HCT116 (cell line): Measurements from ENCODE around the gene SYTL4. TPM values are rescaled to one million over a fixed set of nuclear protein-coding genes. Genes with fewer than 3 reads are reported as not detected.

ENCODE experiments used
- ATAC-seq: fragments of 200-7000 bp; cut with Tn5 transposase; 2 replicates; pipeline ENCODE4 v1.9.1; 2020; ENCODE audit warnings: mild to moderate bottlenecking, moderate library complexity
- BruUV-seq: library from RNA; stranded (reverse); fragments of 400-500 nt; replicated peaks from 2 replicates; lab custom pipeline; 2021; lab: Mats Ljungman, UMichigan
- CTCF ChIA-PET: fragments of 300-600 bp; sonication (Branson Sonifier 250); formaldehyde crosslinking; loops from one replicate; lab custom pipeline; 2021; ENCODE audit warnings: antibody characterized with exemption; lab: Charles Lee
- POLR2A ChIA-PET: fragments of 300-600, 350-600 bp; sonication (Branson Sonifier 250); formaldehyde crosslinking; loops from one replicate; lab custom pipeline; 2021; ENCODE audit warnings: antibody characterized with exemption; lab: Charles Lee
- RAD21 ChIA-PET, 2 experiments: fragments of 300-600 bp; sonication (Branson Sonifier 250); formaldehyde crosslinking; loops; one replicate each; lab custom pipeline; 2023; ENCODE audit warnings: low total read pairs in 2 of 2; ENCODE audit not compliant: uncharacterized antibody in 2 of 2, unreplicated experiment in 2 of 2, low non-redundant PET in 1 of 2; lab: Charles Lee
- DNase-seq: peaks from one replicate; pipeline ENCODE4 v3.0.0-alpha.2; 2010; ENCODE audit warnings: low read depth, low spot score
- H2AFZ ChIP-seq: fragments of 200-600 bp; shearing (Covaris generic), sonication (generic); 2 replicates; pipeline ENCODE4 v1.6.1; 2017; ENCODE audit warnings: low read depth, mixed run types, mixed read lengths, antibody characterized with exemption, low read length; ENCODE audit not compliant: poor library complexity, severe bottlenecking
- H3K27ac ChIP-seq: 2 replicates; pipeline ENCODE4 v1.5.1; 2012; ENCODE audit warnings: low read depth, low read length
- H3K27me3 ChIP-seq: fragments of 200-600 bp; sonication (generic); 2 replicates; pipeline ENCODE4 v1.6.1; 2016; ENCODE audit warnings: mixed run types, low read length, mixed read lengths; ENCODE audit not compliant: insufficient read depth
- H3K36me3 ChIP-seq, 2 experiments: fragments of 200-500 bp in 1 of 2; fragments of 200-600 bp in 1 of 2; sonication (Bioruptor generic) in 1 of 2; sonication (generic) in 1 of 2; 2 replicates each; pipeline versions ENCODE4 v1.5.1 to v1.6.1; 2014 to 2016; ENCODE audit warnings: low read length in 2 of 2, inconsistent platforms in 1 of 2, mixed read lengths in 1 of 2, mixed run types in 1 of 2; ENCODE audit not compliant: insufficient read depth in 2 of 2, control insufficient read depth in 1 of 2
- H3K4me1 ChIP-seq, 2 experiments: fragments of 200-600 bp in 1 of 2; sonication (generic) in 1 of 2; 2 replicates each; pipeline versions ENCODE4 v1.5.1 to v1.6.1; 2012 to 2017; ENCODE audit warnings: low read length in 2 of 2, inconsistent platforms in 1 of 2, mild to moderate bottlenecking in 1 of 2, mixed read lengths in 1 of 2, mixed run types in 1 of 2, moderate library complexity in 1 of 2; ENCODE audit not compliant: insufficient read depth in 2 of 2, control insufficient read depth in 1 of 2
- H3K4me2 ChIP-seq: fragments of 200-600 bp; sonication (generic); 2 replicates; pipeline ENCODE4 v1.6.1; 2017; ENCODE audit warnings: mixed run types, low read length, mixed read lengths
- H3K4me3 ChIP-seq, 2 experiments: fragments of 200-600 bp in 1 of 2; sonication (generic) in 1 of 2; replicated peaks in 1 of 2; 2 replicates each; pipeline ENCODE4 v1.5.1; 2011 to 2016; ENCODE audit warnings: low read length in 2 of 2, control low read depth in 1 of 2, low read depth in 1 of 2, mild to moderate bottlenecking in 1 of 2, mixed read lengths in 1 of 2, mixed run types in 1 of 2
- H3K79me2 ChIP-seq: fragments of 200-600 bp; sonication (generic); 2 replicates; pipeline ENCODE4 v1.6.1; 2017; ENCODE audit warnings: mild to moderate bottlenecking, mixed run types, low read length, moderate library complexity, mixed read lengths; ENCODE audit not compliant: insufficient read depth
- H3K9ac ChIP-seq: fragments of 200-600 bp; sonication (generic); 2 replicates; pipeline ENCODE4 v1.6.1; 2016; ENCODE audit warnings: low read length, mixed read lengths
- H3K9me2 ChIP-seq: fragments of 200-600 bp; sonication (generic), shearing (Covaris generic); 2 replicates; pipeline ENCODE4 v1.6.1; 2017; ENCODE audit warnings: mixed run types, mild to moderate bottlenecking, moderate library complexity; ENCODE audit not compliant: insufficient read depth
- H3K9me3 ChIP-seq, 2 experiments: fragments of 200-500 bp in 1 of 2; fragments of 200-600 bp in 1 of 2; sonication (Bioruptor generic) in 1 of 2; sonication (generic) in 1 of 2; 2 replicates each; pipeline ENCODE4 v1.6.1; 2014 to 2017; ENCODE audit warnings: low read length in 2 of 2, mixed read lengths in 2 of 2, inconsistent platforms in 1 of 2, low read depth in 1 of 2, mild to moderate bottlenecking in 1 of 2, mixed run types in 1 of 2, moderate library complexity in 1 of 2; ENCODE audit not compliant: control insufficient read depth in 1 of 2, insufficient read depth in 1 of 2
- H4K20me1 ChIP-seq: fragments of 200-600 bp; sonication (generic), shearing (Covaris generic); 2 replicates; pipeline ENCODE4 v1.6.1; 2017; ENCODE audit warnings: mixed run types, mild to moderate bottlenecking, moderate library complexity; ENCODE audit not compliant: insufficient read depth
- YY1 ChIP-seq: IDR thresholded peaks from 2 replicates; pipeline ENCODE4 v1.6.1; 2011; ENCODE audit warnings: low read length, low read depth, moderate library complexity, mild to moderate bottlenecking; ENCODE audit not compliant: insufficient replicate concordance; ENCODE audit errors: extremely low read depth
- intact Hi-C: fragments of 100-400 bp; cut with micrococcal nuclease; formaldehyde crosslinking; loops from 2 replicates; pipeline ENCODE4 v1.10.0; 2022
- total RNA-seq: library from RNA; stranded (reverse); gene quantifications from one replicate; pipeline ENCODE4 v1.2.1, GENCODE V29; 2021; ENCODE audit not compliant: unreplicated experiment
- TF ChIP-seq, protein P1 (sequence below), 3 experiments: fragments of 200-600 bp in 1 of 3; sonication (generic) in 1 of 3; IDR thresholded peaks in 2 of 3; conservative IDR thresholded peaks in 1 of 3; 2 replicates each; pipeline ENCODE4 v1.5.1; 2012 to 2017; ENCODE audit warnings: low read depth in 2 of 3, low read length in 2 of 3, antibody characterized with exemption in 1 of 3, borderline replicate concordance in 1 of 3, control low read depth in 1 of 3, mild to moderate bottlenecking in 1 of 3, mixed read lengths in 1 of 3, mixed run types in 1 of 3, moderate library complexity in 1 of 3; ENCODE audit not compliant: insufficient read depth in 1 of 3
- TF ChIP-seq, protein P2 (sequence below): IDR thresholded peaks from 2 replicates; pipeline ENCODE4 v1.6.1; 2012

The SYTL4 gene
- total RNA-seq, 1 experiment from 2014 or later, result 8.8 TPM

DNA sequence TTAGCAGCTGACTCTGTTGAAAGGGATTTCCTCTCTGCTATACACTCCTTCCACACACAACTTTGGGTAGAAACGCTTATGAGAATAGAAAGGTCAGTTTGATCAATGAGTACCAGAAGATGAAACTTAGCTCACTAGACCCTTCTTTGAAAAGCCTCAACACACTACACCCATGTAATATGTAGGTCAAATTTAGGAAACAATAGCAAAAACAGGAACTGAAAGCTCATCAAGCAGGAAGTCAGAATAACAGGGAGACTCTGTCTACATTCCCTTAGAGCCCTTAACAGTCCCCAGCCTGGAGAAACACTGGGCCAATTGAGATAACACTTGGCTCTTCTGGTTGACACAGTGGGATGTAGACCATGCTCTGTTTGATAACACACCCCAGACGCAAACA is 57.2 kb downstream of the SYTL4 start:
- no peak overlapping the region for H3K4me3 ChIP-seq
- no peaks in the 10 kb centered on the region for H3K9me2 ChIP-seq
- peaks cover 0 to 31% of the 10 kb centered on the region in 2 experiments; a peak in 3 of 4 replicates for H3K4me1 ChIP-seq
- no peak overlapping the region for H3K9ac ChIP-seq
- no peaks in the 10 kb centered on the region for H3K9me3 ChIP-seq
- ChIA-PET POLR2A (no interaction called here), CTCF (interaction anchor here (5.1 kb wide), 1 partner anchor 93 kb away, joined by 34 read pairs; no protein-coding TSS in a partner anchor), RAD21 (no interaction called here)
- H3K27ac ChIP-seq, result no peak overlapping the region
- H2AFZ ChIP-seq, result no peak overlapping the region
- H3K36me3 ChIP-seq, result no peaks in the 10 kb centered on the region
- H3K79me2 ChIP-seq, result no peaks in the 10 kb centered on the region
- no peaks in the 10 kb centered on the region for H3K27me3 ChIP-seq
- no peak overlapping the region for H3K4me2 ChIP-seq
- H4K20me1 ChIP-seq, result no peaks in the 10 kb centered on the region
- intact Hi-C loops, result no loop called here
- ATAC-seq (no peak), DNase-seq (no peak)
- no TSS peak for BruUV-seq
- TF ChIP-seq, protein P1, sequence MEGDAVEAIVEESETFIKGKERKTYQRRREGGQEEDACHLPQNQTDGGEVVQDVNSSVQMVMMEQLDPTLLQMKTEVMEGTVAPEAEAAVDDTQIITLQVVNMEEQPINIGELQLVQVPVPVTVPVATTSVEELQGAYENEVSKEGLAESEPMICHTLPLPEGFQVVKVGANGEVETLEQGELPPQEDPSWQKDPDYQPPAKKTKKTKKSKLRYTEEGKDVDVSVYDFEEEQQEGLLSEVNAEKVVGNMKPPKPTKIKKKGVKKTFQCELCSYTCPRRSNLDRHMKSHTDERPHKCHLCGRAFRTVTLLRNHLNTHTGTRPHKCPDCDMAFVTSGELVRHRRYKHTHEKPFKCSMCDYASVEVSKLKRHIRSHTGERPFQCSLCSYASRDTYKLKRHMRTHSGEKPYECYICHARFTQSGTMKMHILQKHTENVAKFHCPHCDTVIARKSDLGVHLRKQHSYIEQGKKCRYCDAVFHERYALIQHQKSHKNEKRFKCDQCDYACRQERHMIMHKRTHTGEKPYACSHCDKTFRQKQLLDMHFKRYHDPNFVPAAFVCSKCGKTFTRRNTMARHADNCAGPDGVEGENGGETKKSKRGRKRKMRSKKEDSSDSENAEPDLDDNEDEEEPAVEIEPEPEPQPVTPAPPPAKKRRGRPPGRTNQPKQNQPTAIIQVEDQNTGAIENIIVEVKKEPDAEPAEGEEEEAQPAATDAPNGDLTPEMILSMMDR (IDR thresholded peaks at IDR 0.05 in 2 of 3, conservative IDR thresholded peaks at IDR 0.05 in 1 of 3; ENCODE audit: borderline replicate concordance in 1 of 3, insufficient read depth in 1 of 3, low read depth in 2 of 3, low read length in 2 of 3), result no peak

DNA sequence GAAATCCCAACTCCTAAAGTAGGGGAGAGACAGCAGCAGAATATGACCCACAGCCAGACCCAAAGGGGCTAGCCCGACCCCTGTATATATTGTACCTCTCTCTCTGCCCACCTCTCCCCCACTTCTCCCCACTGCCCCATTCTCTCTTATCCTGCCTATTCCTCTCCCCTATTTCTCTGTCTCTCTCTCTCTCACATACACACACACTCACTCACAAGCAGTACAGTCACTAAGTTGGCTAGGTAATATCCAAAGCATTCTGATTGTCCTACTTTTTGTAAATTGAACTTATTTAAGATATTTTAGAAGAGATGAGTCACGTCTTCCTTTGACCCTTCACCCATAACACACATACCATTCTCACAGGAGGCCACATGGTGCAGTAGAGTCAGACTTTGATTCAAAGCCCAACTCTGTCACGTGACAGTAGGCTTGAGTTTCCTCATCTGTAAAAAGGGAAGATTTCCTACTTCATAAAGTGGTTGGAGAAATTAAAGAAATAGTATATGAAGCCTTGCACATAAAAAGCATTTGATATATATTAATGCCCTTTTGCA is 58.4 kb downstream of the SYTL4 start:
- Histone ChIP-seq H3K4me1 (peaks cover 0 to 31% of the 10 kb centered on the region in 2 experiments; a peak in 3 of 4 replicates), H3K9me3 (no peaks in the 10 kb centered on the region), H3K27ac (no peak overlapping the region), H3K4me2 (peak overlapping the region; percentile 14; the same call in 1 of the 2 replicates), H2AFZ (no peak overlapping the region), H4K20me1 (no peaks in the 10 kb centered on the region), H3K27me3 (no peaks in the 10 kb centered on the region), H3K9ac (no peak overlapping the region), H3K79me2 (no peaks in the 10 kb centered on the region), H3K4me3 (no peak overlapping the region), H3K36me3 (no peaks in the 10 kb centered on the region), H3K9me2 (no peaks in the 10 kb centered on the region)
- POLR2A ChIA-PET, result no interaction called here
- DNase-seq (no peak), ATAC-seq (no peak)
- CTCF ChIA-PET, result interaction anchor here (5.1 kb wide), 1 partner anchor 95 kb away, joined by 34 read pairs; no protein-coding TSS in a partner anchor
- BruUV-seq, result no TSS peak
- intact Hi-C loops, result no loop called here
- no peak for TF ChIP-seq YY1
- TF ChIP-seq, protein P2, sequence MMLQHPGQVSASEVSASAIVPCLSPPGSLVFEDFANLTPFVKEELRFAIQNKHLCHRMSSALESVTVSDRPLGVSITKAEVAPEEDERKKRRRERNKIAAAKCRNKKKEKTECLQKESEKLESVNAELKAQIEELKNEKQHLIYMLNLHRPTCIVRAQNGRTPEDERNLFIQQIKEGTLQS, result no peak
- RAD21 ChIA-PET, result no interaction called here
